Thyroid gland (tissue), 4 donors: ENCODE results near the gene MAP3K10.

ENCODE experiments used
- CTCF ChIP-seq, 6 experiments: fragments of 200-600 bp in 3 of 6; fragments of 450-650 bp in 3 of 6; sonication (generic) in 3 of 6; IDR thresholded peaks; one replicate each; pipeline ENCODE4 v1.5.1; 2016 to 2019; ENCODE audit warnings: antibody characterized with exemption in 6 of 6, mild to moderate bottlenecking in 2 of 6, inconsistent platforms in 1 of 6, moderate library complexity in 1 of 6
- POLR2A ChIP-seq, 2 donors: fragments of 450-650 bp; IDR thresholded peaks; one replicate each; pipeline ENCODE4 v1.6.1; 2017; ENCODE audit warnings: antibody characterized with exemption in 2 of 2, mild to moderate bottlenecking in 2 of 2, moderate library complexity in 1 of 2

DNA sequence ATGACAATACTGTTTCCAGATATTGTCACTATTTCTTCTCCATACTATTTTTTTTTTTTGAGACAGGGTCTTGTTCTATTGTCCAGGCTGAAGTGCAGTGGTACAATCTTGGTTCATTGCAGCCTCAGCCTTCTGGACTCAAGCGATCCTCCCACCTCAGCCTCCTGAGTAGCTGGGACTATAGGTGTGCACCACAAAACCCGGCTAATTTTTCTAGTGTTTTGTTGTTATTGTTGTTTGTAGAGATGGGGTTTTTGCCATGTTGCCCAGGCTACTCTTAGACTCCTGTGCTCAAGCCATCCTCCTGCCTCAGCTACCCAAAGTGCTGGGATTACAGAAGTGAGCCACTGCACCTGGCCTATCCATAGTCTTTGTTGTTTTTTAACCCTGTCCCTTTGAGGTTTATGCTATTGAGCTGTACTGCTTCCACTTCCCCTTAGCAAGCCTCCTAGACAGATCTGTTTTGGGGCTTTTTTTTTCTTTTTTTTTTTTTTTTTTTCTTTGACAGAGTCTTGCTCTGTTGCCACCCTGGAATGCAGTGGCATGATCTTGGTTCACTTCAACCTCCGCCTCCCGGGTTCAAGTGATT is 27.6 kb upstream of the MAP3K10 start:
- TF ChIP-seq CTCF (IDR thresholded peaks at IDR 0.05) (no peak), POLR2A (IDR thresholded peaks at IDR 0.05) (no peak)
